ENCODE data around the gene IMMP2L.
"Not testable (repeated sequence)": the region's sequence is repeated elsewhere in the genome, so short reads cannot be mapped to it uniquely, and the experiment has no call there.

IMMP2L gene

DNA sequence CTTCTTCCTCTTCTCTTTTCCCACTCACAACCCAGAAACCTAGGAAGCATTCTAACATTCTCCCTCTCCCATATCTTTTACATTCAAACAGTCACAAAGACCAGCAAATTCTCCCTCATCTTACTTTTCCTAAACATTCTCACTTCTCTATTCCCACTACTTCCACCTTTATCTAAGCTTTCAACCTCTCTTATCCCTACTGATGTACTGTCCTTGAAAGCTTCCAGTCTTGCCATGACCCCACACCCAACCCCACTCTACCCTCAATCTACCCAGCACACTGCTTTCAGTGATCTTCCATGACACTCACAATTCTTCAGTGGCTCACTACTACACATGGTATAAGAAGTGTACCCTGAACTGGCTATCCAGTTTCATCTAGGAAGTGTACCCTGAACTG lies 5.3 kb downstream of the IMMP2L start:
- DNase-seq: no peak

DNA sequence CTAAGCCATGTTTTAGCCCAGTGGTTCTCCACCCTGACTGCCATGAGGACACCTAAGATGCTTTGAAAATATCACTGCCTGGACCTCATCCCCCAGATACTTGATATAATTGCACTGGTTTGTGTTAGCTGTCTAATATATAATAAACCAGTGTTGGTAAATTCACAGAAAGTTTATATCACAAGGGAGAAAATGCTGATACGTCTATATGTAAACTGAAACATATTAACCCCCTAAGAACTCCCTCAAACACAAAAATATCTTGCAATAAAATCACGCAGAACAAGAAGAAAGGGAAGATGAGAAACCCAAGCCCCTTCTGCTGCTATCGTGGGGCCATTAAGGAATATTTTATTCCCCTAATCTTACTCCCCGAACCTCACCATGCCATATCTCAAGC lies 8.2 kb downstream of the IMMP2L start:
- DNase-seq: no peak

DNA sequence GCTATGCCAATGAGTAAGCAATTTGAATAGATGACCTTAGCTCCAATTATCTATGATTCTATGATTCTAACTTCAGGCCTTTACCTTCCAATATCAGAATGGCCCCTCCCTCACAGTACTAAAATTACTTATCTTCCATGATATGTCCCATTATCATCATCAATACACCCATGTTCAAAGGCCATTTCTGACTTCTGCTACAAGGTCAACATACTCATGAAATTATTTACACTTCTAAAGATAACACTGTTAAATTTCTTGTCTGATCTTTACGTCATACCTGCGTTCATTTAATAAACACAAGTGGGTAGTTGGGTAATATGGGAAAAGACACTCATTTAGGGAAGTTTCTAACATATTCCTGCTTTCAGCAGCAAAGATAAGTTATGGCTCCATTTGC lies 21.2 kb downstream of the IMMP2L start:
- no peak for DNase-seq

DNA sequence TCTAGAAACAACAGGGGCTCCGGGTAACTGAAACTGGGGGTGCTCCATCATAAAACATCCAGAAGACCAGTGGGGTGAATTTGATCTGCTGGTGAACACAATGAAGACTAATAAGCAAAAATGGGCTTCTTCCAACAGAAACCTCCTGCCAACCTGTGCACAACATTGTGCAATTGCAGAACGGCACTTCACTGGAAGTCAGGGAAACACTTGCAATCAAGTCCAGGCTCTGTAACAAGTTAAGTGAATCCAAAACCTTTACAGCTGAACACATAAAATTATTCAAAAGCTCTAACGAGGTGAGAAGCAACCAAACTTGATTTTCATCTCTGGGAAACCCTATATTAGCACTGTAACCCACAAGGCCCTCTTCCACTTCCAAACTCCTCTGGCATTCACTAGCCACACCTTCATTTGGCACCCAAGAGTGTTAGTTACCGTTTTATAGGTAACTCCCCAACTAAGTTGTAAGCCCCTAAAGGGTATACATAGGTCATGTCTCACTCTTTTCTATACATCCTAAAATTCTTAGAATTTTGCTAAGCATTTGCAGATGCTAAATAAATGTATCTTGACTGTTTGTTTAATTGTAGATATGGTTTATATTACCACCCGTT lies 22.0 kb downstream of the IMMP2L start:
- no peak for DNase-seq

DNA sequence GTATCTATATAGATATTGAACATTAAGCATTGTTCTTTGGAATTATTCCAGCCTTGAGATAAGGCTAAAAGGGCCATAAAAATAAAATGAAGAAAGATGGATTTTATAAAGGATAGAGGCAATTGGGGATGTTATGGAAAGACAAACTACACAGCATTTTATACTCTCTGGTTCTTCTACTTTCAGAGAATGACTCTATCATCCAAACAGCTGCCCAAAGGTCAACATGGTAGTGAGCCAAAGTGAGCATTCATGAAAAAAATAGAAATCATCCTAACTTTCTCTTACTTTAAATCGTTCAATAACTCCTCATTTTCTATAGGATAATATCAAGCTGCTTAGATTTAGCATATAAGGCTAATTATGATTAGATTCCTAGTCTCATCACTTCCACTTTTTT lies 25.2 kb downstream of the IMMP2L start:
- DNase-seq: no peak

DNA sequence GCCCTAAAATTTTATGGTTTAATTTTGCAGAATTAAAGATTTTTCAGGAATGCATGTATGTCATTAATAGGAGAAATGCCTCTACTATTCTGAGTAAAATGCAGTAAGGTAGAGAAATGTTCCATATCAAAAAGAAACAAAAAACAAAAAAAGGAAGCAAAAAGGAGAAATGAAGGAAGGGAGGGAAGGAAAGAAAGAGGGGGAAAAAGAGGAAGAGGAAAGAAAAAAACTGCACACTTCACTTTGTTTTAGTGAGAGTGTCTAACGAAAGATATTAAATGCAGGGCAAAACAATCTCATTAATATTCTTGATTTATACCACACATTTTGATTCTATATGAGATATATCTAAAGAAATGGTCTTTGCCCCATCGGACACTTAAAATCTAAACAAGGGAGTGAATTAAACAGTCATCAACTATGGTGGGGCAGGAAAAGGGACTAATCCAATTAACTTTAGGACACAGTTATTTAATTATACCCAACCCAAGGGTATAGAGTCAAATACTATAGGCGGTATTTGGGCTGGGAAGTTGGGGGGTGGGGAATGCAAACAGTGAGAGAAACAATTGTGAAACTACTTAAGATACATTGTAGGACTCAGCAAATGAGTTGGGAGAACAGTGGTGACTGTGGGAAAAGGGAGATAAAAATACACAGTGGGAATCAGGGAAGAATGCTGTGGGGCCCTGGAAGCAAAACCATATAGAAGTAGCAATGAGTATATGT lies 27.0 kb downstream of the IMMP2L start:
- no peak for DNase-seq

DNA sequence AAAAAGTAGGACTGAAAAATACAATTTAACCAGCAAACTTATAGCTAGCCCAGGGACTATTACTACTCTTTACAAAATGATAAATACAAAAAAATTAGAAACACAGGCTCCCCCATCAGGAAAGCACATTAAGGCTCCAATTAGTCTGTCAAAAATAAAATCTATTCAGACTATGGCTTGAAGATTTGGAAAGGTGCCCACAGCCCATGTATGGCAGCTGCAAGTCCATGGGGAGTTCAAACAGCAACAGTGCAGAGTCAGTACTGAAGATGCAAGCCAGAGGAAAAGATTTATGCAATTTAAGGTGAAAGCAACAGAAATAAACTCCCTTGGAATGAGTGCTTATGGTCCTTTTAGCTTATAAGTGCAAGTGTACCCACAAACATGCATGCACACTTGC lies 29.7 kb downstream of the IMMP2L start:
- DNase-seq: peak; percentile 31 to 72

DNA sequence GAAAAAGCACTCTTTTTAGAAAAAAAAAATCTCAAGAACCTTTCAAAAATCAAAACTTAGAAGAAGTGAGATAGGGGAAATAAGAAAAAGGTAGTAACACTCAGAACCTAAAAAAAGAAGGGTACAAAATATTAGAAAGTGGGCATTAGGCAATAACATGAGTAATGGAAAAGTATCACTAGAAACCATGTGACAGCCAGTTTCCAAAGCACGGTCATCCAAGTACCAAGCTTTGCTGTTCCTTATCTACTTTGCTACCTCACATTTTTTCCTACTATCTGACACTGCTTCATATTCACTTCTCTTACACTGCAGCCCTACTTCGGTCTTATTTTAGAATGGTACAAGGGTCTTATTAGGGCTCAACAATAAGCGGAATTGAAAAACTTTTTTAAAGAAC lies 30.3 kb downstream of the IMMP2L start:
- no peak for DNase-seq

DNA sequence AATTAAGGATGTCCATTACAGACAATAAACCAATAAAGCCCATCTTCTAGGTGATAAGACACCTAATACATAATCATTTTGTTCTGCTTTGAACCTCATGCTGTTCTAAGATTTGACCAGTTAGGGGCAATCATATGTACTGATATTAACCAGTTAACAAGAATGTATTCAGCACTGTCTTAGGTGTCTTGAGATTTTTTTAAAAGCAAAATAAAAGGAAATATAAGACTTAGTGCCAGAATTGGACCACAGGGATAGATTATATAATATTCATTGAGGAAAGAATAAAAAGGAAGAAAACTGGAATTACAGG lies 32.0 kb downstream of the IMMP2L start:
- DNase-seq: no peak

DNA sequence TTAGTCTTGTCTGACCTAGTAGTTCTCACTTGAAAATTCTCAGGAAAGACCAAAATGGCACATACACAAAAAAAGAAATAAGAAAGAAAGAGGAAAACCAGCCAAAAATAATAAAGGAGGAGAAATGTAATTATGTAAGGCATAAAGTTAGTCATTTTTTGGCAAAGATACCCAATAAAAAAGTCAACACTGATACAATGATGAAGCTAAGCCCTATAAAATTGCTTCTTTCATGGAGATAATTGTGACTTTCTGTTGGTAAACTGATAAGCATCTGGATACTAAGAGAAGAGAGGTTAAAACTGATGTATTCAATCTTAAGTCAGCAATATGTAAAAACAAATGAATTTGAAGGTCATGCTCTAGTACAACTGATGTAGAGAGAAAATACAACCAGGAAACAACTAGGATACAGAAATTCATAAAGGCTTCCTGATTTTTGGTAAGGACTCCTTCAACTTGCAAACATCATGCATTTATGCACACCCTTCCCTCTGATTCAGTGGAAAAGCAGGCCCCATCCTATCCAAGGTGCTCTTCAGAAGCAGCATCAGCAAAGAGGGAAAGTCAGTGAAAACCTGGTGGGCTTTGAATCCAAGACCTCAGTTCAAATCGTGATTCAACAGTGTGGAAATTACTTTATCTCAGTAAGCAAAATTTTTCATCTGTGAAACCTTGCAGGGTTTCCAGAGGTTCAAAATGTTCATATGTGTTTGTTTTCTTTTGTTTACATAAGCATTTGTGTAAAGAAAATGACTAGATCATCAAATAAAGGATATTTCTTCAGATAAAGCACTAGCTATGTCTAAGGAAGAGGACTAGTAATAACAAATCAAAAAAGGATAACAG lies 32.6 kb downstream of the IMMP2L start:
- no peak for DNase-seq

DNA sequence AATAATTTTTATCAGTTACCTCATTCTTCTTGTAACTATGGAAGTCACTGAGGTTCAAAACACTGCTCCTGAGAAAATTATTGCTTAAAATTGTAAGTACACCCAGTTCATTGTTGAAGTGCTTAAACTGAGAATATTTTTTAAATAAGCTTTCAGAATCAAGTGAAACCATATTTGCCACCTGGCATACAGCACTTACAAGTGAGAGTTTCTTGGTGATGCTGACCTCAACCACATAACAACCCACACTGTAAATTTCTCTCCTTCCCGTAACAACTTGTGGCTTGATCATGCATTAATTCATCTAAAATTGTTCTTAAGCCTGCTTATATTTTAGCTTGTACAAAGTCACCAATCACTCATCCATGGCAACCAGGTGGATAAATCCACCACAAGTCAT lies 34.0 kb downstream of the IMMP2L start:
- no peak for DNase-seq

DNA sequence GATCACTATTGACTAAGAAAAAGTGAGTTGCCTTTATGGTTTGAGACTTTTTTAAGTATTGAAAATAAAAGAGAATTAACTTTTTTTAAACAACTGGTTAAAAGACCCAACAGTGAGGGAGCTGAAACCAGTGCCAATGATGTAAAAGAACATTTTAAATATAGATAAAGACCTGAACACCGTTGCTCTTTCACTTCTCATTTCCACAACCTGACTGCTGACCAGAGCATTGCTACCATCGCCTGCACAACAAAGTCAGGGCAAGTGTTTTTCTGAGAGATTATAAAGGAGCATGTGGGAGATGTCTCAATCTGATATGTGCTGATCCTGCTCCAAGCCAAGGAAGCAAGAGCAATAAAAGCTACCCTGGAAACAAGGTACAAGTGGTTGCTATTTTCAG lies 34.7 kb downstream of the IMMP2L start:
- no peak for DNase-seq

DNA sequence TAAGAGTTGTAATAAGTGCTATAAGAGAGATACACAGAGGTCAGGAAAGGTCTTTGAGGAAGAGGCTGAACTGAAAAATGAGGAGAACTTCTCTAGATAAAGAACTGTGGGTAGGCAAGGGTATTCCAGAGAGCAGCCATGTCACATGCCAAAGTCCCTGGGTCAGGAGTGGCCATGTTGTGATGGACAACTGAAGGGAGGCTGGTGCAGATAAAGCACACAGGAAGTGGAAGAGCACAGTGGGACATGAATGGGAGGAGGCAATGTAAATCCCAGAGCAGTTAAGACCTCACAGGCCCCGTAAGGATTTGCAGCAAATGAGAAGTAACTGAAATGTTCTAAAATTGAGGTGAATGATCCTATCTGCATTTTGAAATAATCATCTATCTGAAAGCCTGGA lies 37.2 kb downstream of the IMMP2L start:
- no peak for DNase-seq

DNA sequence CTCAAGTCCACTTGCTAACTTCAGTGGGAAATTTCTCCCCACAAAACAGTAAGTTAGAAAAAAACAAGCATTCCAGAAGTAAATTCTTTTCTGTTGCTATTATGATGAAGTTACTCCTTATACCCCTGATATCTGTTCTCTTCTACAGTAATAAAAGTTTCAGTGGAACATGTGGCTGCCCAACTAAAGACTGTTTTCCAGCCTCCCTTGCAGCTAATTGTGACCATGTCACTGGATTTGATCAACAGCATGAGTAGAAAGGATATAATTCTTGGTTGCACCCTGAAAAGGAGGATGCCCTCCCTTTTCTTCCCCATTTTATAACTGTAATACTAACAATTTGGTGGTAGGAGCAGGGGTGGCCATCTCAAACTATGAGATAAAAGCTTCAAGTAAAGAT lies 40.6 kb downstream of the IMMP2L start:
- DNase-seq: no peak

DNA sequence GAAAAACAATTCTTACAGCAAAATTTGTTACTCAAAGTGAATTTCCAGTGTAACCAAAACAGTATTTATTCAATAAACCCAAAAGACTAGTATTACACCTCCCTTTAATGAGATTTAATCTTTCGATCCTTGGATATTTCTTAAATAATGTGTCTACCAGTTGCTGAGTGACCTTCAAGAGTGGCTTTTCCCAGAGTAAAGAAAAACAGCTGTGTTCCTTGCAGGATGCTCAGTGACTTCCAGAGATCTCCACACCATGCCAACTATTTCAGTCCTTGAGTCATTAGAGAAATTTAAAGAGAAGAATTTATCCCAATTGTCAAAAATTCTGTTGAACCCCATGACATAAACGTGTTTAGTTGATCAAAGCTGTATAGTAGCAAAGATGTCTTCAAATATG lies 44.0 kb downstream of the IMMP2L start:
- no peak for DNase-seq

DNA sequence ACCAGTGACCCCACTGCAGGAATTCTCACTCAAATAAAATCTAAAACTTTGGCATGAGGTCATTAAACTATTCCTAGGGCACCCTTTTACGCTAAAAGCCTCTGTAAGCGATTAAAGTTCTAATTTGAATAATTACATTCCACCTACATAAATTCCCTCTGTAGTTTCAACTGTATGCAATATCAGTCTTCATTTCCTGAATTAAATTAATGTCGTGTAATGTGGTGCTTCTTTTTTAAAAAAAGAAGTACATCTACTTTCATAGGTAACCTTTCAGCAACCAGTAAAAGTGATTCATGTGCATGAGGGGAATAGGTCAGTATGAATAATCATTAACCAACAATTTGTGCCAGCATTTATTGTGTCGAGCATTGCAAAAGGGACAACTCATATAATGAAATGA lies 44.7 kb downstream of the IMMP2L start:
- DNase-seq: no peak

DNA sequence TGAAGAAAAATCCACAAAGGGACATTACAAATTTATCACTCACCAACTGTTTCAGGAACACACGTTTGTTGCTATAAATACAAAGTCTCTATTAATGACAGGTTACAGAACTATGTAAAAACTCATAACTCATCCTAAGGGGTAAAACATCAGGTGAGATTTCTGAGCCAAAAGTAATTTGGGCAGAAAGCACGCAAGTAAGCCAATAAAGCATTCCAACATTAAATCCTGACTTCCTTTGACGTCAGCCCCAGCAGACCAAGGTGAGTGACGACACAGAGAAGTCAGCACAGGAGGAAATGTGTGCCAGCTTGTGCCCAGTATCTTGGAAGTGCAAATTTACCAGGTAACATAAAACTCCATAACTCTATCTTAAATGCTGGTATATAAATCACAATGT lies 45.7 kb downstream of the IMMP2L start:
- no peak for DNase-seq

DNA sequence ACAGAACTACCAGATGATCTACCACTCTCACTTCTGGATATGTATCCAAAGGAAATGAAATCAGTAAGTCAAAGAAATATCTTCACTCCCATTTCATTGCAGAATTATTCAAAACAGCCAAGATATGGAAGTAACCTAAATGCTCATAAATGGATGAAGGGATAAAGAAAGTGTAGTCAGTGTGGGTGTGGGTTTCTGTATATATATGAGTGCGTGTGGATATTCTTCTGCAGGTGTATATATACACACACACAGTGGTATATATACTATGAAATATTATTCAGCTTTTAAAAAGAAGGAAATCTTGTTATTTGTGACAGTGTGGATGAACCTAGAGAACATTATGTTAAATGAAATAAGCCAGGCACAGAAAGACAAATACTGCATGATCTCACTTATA lies 48.7 kb downstream of the IMMP2L start:
- no peak for DNase-seq

DNA sequence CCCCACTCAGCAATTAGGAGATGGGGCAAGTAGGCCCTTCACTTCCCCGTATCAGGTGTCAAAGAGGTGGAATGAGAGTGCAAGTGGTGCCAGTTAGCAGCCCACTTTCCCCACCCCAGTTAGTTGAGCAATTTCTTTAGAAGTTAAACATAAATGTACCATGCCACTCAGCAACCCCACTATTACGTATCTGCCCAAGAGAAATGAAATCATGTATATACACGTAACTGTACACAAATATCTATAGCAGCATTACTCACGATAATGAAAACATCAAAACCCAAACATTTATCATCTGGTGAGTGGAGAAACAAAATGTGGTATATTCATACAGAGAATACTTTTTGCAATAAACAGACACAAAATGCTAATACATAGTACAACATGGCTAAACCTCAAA lies 50.4 kb downstream of the IMMP2L start:
- DNase-seq: no peak

DNA sequence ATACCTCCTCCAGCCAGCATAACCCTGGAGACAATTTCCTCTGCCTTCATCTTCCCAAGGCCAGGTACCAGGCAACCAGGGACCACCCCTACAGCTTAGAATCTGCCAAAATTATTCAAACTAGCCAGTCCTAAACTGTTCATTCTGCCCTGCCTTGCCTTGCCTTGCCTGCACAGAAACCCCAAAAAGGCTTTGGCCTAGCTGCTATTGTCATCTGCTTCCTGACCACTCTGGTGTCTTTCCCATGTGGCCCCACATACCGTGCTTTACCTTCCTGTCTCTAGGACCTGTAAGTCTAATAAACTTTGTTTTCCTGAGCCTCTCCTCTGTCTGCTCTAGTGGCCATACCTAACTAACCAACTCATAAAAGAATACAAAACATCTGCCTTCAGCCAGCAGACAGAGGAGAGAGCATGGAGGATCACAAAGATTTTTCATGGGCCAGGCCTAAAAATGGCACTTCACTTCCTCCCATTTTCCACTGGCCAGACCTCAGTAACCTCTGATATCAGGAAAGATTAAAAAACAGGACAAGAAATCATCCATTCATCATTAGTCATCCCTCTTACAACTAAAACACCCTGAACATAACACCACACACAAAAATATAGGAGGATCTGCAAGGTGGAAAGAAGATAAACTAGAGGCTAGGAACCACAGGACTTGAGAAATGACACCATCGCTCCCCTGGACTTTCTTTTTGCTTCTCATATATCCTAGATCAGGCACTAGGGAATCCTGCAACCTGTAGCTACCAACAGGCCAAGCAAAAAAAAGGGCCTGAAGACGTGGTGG lies 51.5 kb downstream of the IMMP2L start:
- no peak for DNase-seq

DNA sequence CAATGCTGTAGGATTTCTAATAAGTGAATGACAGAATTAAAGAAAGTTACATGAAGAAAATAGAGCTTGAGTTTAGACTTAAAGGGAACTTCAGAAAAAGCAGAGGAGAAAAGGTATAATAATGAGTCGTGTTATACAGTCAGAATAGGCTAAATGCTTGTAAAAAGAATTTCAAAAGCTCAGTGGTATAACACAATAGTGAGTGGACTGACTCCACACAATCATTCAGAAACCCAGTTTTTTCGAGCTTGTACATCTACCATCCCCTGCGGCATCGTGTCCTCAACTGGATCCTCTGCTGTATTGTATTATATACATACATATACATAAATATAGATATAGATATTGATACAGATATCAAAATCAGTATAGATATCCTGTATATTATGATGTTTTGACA lies 52.2 kb downstream of the IMMP2L start:
- DNase-seq: no peak

DNA sequence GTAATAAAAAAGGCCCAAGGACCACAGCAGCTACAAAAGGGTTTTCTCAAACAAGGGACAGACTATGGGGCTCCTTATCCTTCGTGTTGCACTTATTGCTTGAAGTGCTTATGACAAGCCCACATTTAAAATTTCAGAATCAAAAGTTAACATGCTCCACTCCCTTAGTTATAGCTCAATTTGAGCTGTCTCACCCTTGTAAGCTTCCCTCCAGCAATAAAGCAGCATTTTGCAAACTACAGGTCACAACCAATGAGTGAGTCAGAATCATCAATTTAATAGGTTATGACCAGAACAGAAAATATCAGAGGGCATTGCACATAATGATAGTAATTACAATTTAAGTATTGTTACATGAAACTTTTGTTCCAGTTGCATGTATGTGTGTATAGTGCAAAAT lies 53.0 kb downstream of the IMMP2L start:
- no peak for DNase-seq

DNA sequence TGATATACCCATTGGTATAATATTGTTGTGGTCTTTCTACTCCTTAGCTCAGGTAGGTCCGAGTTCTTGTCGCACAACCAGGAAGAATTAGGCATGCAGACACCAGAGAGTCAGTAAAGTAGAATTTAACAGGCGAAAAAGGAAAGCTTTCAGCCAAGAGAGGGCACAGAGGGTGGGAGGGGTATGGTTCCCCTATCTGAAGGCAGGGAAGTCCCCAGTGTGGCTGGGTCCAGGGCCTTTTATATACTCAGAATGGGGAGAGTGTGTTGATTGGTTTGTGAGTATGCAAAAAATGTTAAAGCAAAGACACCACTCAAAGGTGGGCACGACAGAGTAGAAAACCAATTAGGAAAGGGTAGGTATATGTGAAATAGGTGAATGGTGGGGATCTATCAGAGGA lies 53.9 kb downstream of the IMMP2L start:
- no peak for DNase-seq

DNA sequence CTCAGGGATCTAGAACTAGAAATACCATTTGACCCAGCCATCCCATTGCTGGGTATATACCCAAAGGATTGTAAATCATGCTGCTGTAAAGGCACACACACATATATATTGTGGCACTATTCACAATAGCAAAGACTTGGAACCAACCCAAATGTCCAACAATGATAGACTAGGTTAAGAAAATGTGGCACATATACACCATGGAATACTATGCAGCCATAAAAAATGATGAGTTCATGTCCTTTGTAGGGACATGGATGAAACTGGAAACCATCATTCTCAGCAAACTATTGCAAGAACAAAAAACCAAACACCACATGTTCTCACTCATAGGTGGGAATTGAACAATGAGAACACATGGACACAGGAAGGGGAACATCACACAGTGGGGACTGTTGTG lies 56.9 kb downstream of the IMMP2L start:
- DNase-seq: not testable (repeated sequence)
